ENCODE results near the gene LRRC42. TPM values are rescaled to one million over a fixed set of nuclear protein-coding genes. Genes with fewer than 3 reads are reported as not detected.

Gene LRRC42
- total and polyA plus RNA-seq, 9 of the 15 experiments (the other 6 are each of a cell fraction or from before 2014, with no cell fraction given), result 17.3 to 51.9 (median 35.5) TPM

DNA sequence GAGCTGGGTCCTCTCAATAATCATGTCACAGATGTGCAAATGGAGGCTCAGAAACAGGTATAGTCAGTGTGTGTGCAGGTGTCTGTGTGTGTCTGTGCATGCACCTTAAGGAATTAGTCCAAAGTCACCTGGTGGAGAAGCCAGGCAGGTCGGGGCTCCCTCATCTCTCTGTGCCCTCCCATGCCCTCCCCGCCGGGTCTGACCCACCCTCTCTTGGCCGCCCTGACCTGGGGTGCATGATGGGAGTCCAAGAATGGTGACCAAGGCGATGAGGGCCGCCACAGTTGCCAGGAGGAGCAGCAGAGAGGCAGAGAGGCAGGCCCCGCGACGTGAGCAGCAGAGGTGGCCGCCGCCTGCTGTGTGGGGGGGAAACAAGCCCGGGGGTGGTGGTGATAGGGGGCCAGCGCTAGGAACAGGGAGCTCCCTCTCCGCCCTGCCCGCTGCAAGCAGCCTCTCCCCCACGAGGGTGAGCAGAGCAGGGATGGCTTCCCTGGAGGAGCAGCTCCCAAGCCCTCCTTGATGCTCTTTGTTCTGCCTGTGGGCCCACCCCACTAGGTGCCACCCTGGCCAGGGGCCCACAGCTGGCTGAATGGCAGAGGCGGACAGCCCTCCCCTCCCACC, 68.0 kb downstream of the LRRC42 start:
- Histone ChIP-seq H3K27me3 (ENCODE audit: control insufficient read depth in 2 of 2, insufficient read depth in 2 of 2, low read length in 2 of 2) (peaks cover 63 to 90% of the 10 kb centered on the region in 2 experiments), H3K4me2 (ENCODE audit: insufficient read depth, low read length) (no peak overlapping the region), H3K4me1 (replicated peaks in 1 of 2; ENCODE audit: control insufficient read depth in 2 of 2, insufficient read depth in 2 of 2, low read length in 2 of 2) (peaks cover 0 to 10% of the 10 kb centered on the region in 2 experiments; a peak in 3 of 5 replicates), H4K20me1 (replicated peaks; ENCODE audit: control insufficient read depth, insufficient read depth, low read length) (0 out of 2 replicates have a peak, but pooled peaks cover 11% of the 10 kb centered on the region), H3K27ac (ENCODE audit: extremely low read depth, low read depth, low read length) (no peak overlapping the region), H3K9me3 (replicated peaks; ENCODE audit: control insufficient read depth, insufficient read depth, low read depth, low read length) (no peaks in the 10 kb centered on the region), H3K9me1 (ENCODE audit: control insufficient read depth, insufficient read depth, low read length) (no peaks in the 10 kb centered on the region), H2AFZ (ENCODE audit: low read depth, low read length) (no peak overlapping the region), H3K36me3 (ENCODE audit: control insufficient read depth, insufficient read depth, low read length) (no peaks in the 10 kb centered on the region), H3K4me3 (no peak overlapping the region), H3K79me2 (ENCODE audit: control insufficient read depth, insufficient read depth, low read length) (no peaks in the 10 kb centered on the region), H3K9ac (ENCODE audit: insufficient read depth in 1 of 2, low read depth in 2 of 2, low read length in 2 of 2) (no peak overlapping the region)
- no peak for ATAC-seq
- POLR2A ChIA-PET, result interaction anchor here (0.8 kb wide), 1 partner anchor 10 kb away, joined by 3 read pairs; no protein-coding TSS in a partner anchor
- WGBS (ENCODE audit: insufficient coverage, low coverage, missing lambda C conversion rate), result 2% methylated on average over 15 of the region's 17 CpGs
- TF ChIP-seq SREBF2 (CRISPR knock-in tag; IDR thresholded peaks at IDR 0.05), result no peak
- no peak for TF ChIP-seq STAG1 (CRISPR knock-in tag; IDR thresholded peaks at IDR 0.05; ENCODE audit: borderline replicate concordance)
- TF ChIP-seq ZNF644 (tag; IDR thresholded peaks at IDR 0.05; ENCODE audit: low read depth), result no peak
- no peak for TF ChIP-seq TAF15 (IDR thresholded peaks at IDR 0.05; ENCODE audit: low read depth, low read length)
- TF ChIP-seq RBM22 (IDR thresholded peaks at IDR 0.05; ENCODE audit: low read depth, low read length, poor library complexity, severe bottlenecking), result no peak
- TF ChIP-seq NEUROD1 (IDR thresholded peaks at IDR 0.05; ENCODE audit: borderline replicate concordance, low read depth, low read length, partially characterized antibody), result no peak
- TF ChIP-seq ZKSCAN1 (IDR thresholded peaks at IDR 0.05; ENCODE audit: low read depth, low read length), result no peak
- no peak for TF ChIP-seq TEAD2 (tag; IDR thresholded peaks at IDR 0.05)
- TF ChIP-seq, protein P1, sequence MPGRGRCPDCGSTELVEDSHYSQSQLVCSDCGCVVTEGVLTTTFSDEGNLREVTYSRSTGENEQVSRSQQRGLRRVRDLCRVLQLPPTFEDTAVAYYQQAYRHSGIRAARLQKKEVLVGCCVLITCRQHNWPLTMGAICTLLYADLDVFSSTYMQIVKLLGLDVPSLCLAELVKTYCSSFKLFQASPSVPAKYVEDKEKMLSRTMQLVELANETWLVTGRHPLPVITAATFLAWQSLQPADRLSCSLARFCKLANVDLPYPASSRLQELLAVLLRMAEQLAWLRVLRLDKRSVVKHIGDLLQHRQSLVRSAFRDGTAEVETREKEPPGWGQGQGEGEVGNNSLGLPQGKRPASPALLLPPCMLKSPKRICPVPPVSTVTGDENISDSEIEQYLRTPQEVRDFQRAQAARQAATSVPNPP (IDR thresholded peaks at IDR 0.05; ENCODE audit: borderline replicate concordance, insufficient read depth, insufficient read length), result no peak
- TF ChIP-seq, protein P2, sequence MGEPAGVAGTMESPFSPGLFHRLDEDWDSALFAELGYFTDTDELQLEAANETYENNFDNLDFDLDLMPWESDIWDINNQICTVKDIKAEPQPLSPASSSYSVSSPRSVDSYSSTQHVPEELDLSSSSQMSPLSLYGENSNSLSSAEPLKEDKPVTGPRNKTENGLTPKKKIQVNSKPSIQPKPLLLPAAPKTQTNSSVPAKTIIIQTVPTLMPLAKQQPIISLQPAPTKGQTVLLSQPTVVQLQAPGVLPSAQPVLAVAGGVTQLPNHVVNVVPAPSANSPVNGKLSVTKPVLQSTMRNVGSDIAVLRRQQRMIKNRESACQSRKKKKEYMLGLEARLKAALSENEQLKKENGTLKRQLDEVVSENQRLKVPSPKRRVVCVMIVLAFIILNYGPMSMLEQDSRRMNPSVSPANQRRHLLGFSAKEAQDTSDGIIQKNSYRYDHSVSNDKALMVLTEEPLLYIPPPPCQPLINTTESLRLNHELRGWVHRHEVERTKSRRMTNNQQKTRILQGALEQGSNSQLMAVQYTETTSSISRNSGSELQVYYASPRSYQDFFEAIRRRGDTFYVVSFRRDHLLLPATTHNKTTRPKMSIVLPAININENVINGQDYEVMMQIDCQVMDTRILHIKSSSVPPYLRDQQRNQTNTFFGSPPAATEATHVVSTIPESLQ (CRISPR knock-in tag; IDR thresholded peaks at IDR 0.05), result no peak
- in situ Hi-C loops (cut with MboI), result no loop called here
- CTCF ChIA-PET (ENCODE audit: low intra/inter-chr PET ratio), result no interaction called here
- no peak for DNase-seq (ENCODE audit: extremely low read depth in 1 of 4, low spot score in 3 of 4)
- BruUV-seq (replicated peaks), result no TSS peak
- no peak for FAIRE-seq
- intact Hi-C loops (cut with micrococcal nuclease), result no loop called here

All from K562 (cell line).